ENCODE measurements around the gene OR2V1. TPM values are rescaled to one million over a fixed set of nuclear protein-coding genes. Genes with fewer than 3 reads are reported as not detected.
"Not testable (repeated sequence)": the region's sequence is repeated elsewhere in the genome, so short reads cannot be mapped to it uniquely, and the experiment has no call there.

The OR2V1 gene, protein sequence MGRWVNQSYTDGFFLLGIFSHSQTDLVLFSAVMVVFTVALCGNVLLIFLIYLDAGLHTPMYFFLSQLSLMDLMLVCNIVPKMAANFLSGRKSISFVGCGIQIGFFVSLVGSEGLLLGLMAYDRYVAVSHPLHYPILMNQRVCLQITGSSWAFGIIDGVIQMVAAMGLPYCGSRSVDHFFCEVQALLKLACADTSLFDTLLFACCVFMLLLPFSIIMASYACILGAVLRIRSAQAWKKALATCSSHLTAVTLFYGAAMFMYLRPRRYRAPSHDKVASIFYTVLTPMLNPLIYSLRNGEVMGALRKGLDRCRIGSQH
- total RNA-seq (2014; rRNA removed; shearing (Covaris generic)) = not detected in 2 replicates
- not detected in 2 replicates for polyA plus RNA-seq (2015; cell fraction: cytosol; rRNA removed)
- not detected in 2 replicates for polyA plus RNA-seq (2015; cell fraction: nucleus; rRNA removed)

DNA sequence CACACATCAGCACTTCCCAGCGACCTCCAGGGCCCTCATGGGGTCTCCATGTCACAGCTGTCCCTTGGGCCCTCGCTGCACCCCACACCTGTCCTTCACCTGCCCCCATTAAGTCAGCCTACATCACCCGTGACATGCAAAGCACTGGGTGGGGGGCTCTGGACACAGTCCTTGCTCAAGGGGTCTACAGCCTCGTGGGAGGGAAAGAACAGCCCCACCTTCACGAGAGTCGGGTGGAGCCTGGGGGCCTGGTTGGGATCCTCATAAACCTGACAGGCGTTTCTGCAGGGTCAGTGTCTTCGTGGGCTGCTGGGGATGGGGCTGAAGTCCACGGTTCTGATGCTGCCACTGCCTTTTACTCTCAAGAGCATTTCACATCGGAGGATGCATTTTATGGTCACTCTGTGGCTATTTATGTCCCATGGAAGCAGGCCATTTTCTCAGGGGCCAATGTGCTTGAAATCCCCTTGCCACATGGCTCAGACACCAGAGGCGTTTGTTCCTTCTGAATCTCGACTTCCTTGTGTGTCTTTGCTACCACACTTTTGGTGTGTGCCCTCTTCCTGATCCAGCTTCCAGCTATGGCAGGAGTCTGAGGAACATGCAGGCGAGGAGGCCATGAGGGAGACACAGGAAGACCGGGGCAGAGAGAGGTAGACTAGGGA is at the start of gene OR2V1:
Gene OR2V1, minus strand, starts transcription at position 338 of the 665 bp plus-strand sequence. CDS start 5,865 bp downstream, outside the sequence.
- in situ Hi-C loops (cut with HindIII; ENCODE audit: low pct_unique_long_range_greater_than_20kb, low sequenced_read_pairs) = no loop called here
- DNase-seq (ENCODE audit: low read depth, low spot score) = no peak

DNA sequence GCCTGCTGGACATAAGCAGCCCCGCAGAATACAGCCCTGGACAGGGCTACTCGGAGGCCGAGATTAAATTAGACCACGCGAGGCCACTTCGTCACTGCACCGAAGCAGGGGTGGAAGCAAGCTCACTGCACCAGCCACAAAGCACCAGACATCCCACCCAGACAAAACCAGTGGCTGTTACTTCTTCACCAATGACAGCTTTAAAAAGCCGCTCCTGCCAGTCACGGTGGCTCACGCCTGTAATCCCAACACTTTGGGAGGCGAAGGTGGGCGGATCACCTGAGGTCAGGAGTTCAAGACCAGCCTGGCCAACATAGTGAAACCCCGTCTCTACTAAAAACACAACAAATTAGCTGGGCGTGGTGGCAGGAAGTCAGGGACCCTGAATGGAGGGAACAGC is 46.6 kb upstream of the OR2V1 start:
- DNase-seq (ENCODE audit: low read depth, low spot score); in situ Hi-C loops (cut with HindIII; ENCODE audit: low pct_unique_long_range_greater_than_20kb, low sequenced_read_pairs): not testable (repeated sequence)

DNA sequence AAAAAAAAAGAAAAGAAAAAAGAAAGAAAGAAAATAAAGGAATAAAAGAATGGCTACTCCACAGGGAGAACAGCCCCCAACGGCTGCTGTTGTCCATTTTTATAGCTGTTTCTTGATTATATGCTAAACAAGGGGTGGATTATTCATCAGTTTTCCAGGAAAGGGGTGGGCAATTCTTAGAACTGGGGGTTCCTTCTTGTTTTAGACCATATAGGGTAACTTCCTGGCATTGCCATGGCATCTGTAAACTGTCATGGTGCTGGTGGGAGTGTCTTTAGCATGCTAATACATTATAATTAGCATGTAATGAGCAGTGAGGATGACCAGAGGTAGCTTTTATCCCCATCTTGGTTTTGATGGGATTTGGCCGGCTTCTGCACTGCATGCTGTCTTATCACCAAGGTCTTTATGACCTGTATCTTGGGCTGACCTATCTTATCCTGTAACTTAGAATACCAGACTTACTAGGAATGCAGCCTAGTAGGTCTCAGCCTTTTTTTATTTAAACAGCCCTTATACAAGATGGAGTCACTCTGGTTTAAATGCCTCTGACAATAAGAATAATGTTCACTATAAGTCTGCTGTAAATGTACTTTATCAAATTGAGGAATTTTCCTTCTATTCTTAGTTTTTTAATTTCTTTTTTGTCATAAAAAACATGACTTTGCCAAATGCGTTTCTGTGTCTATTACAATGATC is 45.4 kb upstream of the OR2V1 start:
- in situ Hi-C loops (cut with HindIII; ENCODE audit: low pct_unique_long_range_greater_than_20kb, low sequenced_read_pairs) = no loop called here

DNA sequence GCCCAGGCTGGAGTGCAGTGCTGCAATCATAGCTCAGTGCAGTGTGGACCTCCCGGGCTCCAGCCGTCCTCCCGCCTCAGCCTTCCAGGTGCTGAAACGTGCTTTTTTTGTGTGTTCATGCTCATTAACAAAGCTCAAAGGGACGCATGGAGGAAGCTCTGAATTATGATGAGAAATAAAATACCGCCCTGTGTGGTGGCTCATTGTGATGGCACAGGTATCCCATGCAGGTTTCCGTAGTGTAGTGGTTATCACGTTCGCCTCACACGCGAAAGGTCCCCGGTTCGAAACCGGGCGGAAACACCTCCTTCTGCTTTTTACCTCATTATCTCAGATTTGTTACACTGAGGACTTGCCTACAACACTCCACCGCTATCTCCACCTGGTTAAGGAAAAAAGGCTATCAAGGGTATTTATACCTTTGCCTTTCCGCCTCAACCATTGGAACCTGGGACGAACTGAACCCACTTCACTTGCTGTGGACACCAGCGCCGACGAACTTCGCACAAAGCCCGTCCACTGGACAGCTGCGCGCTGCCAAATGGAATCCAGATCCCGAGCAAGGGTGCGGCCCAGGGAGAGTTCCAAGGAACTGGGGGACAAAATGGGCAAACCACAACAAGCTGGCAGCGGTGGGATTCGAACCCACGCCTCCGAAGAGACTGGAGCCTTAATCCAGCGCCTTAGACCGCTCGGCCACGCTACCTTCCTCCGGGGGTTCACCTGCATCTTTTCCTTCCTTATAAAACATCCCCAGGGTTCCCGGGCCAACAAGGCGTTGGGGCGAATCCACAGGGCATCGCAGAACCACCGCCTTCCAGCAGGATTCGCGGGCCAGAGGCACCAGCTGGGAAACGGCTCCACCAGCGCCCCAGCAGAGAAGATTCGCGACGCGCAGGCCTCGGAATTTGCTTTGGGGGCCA is 42.7 kb upstream of the OR2V1 start:
- DNase-seq (ENCODE audit: low read depth, low spot score) = no peak
- in situ Hi-C loops (cut with HindIII; ENCODE audit: low pct_unique_long_range_greater_than_20kb, low sequenced_read_pairs) = no loop called here

More for the DNA sequence above, 45.4 kb upstream of the OR2V1 start:
- no peak for DNase-seq (ENCODE audit: low read depth, low spot score)

DNA sequence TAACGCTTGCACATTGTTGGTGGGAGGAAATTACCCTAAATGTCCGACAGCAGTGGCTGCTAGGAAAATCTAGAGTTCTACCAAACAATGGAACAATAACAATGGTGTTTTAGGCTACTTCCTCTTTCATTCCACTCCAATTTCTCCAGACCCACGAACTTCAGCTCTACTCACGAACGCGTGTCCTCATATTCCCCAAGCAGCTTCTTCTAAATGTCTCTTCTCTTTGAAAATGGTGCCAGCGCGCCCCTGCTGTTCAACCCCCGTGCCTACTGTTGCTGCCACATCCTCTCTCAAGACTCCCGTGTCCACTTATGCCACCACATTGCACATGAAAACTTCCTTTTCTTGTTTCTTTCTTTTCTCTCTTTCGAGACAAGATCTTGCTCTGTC is 42.1 kb upstream of the OR2V1 start:
- in situ Hi-C loops (cut with HindIII; ENCODE audit: low pct_unique_long_range_greater_than_20kb, low sequenced_read_pairs) = no loop called here
- peak; percentile 49 for DNase-seq (ENCODE audit: low read depth, low spot score)

DNA sequence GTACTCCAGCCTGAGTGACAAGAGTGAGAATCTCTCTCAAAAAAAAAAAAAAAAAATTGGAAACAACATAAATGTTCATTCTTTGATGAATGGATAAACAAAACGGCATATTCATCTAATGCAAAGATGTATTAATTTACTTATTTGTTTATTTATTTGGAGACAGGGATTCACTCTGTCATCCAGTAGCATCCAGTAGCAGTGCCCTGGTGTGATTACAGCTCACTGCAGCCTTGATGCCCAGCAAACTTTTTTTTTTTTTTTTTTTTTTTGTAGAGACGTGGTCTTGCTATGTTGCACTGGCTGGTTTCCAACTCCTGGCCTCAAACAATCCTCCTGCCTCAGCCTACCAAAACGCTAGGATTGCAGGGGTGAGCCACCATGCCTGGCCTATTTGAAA is 40.8 kb upstream of the OR2V1 start:
- in situ Hi-C loops (cut with HindIII; ENCODE audit: low pct_unique_long_range_greater_than_20kb, low sequenced_read_pairs) = no loop called here
- no peak for DNase-seq (ENCODE audit: low read depth, low spot score)

DNA sequence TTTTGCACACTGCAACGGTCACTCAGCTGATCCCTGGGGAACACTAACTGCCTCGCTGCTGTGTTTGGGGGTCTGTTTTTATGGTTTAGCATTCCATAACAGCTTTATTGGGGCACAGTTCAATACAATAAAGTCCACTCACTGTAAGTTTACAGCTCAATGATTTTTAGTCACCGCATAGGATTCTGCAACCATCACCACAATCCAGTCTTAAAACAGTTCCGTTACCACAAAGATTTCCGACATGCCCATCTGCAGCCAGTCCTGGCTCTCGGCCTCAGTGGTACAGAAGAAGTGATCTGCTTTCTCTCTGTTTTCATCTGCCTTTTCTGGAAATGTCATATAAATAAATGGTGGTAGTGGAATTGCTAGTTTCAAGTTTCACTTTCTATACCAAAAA is 40.0 kb upstream of the OR2V1 start:
- in situ Hi-C loops (cut with HindIII; ENCODE audit: low pct_unique_long_range_greater_than_20kb, low sequenced_read_pairs) = no loop called here
- DNase-seq (ENCODE audit: low read depth, low spot score) = no peak

DNA sequence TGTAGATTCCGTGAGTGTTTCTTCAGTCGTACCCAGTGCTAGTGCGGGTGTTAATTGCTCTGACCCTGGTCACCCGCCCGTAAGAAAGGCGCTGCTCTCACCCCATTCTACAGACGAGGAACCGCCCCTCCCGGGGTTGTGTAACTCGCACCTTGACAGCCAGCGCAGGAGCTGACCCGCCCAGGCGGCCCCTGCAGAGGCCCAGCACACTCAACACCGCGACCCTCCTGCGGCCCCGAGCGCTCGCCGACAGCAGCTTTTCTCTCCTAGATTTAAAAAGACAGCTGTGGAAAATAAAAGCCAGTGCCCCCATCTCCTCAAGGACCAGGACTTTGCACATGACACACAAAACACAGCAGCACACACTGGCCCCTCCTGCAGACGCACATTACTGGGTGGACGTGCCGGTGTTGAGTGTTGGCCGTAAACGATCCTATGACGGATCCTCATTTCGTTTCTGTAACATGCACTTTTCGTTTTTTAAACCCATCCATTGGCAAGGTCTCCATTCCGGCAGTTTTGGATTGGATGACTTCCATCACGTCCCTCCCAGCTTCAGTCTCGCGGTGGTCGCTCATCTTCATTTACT is 39.4 kb upstream of the OR2V1 start:
- in situ Hi-C loops (cut with HindIII; ENCODE audit: low pct_unique_long_range_greater_than_20kb, low sequenced_read_pairs) = no loop called here
- DNase-seq (ENCODE audit: low read depth, low spot score) = no peak

DNA sequence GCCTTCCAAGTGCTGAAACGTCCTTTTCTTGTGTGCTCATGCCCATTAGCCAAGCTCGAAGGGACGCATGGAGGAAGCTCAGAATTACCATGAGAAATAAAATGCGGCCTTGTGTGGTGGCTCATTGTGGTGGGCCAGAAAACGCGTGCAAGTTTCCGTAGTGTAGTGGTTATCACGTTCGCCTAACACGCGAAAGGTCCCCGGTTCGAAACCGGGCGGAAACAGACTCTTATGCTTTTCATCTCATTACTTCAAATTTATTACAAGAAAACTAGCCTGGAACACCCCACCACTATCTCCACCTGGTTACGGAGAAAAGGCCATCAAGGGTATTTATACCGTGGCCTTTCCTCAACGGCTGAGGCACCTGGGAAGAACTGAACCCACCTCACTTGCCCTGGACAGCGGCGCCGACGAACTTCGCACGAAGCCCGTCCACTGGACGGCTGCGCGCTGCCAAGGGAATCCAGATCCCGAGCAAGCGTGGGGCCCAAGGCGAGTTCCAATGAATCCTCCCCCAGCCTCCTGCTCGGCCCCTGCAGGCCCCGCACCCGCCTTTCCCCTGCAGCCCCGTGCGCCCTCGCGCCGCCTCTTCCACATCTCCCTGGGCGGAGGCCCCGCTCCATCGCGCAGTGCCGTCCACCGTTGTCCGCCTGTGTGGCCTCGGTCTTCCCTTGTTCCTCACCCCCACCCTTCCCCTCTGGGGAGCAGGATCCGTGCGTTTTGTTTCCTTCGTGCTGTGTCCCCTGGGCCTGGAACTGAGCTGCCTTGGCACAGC is 38.7 kb upstream of the OR2V1 start:
- in situ Hi-C loops (cut with HindIII; ENCODE audit: low pct_unique_long_range_greater_than_20kb, low sequenced_read_pairs) = not testable (repeated sequence)
- DNase-seq (ENCODE audit: low read depth, low spot score) = peak; percentile 78

DNA sequence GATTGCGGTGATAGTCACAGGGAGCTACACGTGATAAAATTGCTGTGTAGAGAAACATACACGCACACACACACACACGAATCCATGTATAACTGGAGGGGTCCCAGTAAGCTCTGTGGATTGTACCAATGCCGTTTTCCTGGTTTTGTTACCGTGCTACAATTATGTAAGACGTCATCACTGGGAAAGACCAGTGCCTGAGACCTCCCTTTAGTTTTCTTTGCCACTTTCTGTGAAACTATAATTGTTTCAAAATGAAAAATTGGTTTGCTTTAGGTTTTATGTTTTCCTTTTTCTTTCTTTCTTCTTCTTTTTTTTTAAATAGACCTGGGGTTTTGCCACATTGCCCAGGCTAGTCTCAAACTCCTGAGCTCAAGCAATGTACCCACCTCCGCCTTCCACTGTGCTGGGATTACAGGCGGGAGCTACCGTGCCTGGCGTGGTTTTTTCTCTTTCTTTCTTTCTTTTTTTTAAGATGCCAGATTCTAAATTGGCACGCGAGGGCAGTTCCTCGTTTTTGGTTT is 37.7 kb upstream of the OR2V1 start:
- no peak for DNase-seq (ENCODE audit: low read depth, low spot score)
- in situ Hi-C loops (cut with HindIII; ENCODE audit: low pct_unique_long_range_greater_than_20kb, low sequenced_read_pairs) = no loop called here

DNA sequence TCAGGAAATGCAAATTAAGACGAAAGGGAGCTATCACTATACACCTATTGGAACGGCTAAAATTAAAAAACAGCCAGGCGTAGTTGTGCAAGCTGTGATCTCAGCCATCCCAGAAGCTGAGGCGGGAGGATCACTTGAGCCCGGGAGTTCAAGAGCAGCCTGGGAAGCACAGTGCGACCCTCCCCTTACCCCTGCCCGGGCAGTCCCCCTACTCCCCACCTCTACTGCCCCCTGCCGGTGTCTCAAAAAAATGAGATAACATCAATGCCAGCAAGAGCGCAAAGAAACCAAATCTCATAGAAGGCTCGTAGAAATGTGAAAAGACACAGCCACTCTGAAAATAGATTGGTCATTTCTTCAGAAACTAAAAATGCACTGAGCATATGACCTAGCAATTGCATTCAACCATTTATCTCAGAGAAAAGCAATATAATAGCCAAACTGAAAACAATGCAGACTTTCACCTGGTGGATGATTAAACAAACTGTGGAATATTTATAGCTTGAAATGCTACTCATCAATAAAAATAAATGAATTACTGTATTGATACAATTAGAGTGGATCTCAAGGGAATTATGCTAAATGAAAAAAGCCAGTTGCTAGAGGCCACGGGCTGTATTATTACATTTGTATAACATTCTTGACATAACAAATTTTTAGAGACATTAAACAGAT is 37.0 kb upstream of the OR2V1 start:
- in situ Hi-C loops (cut with HindIII; ENCODE audit: low pct_unique_long_range_greater_than_20kb, low sequenced_read_pairs) = no loop called here
- no peak for DNase-seq (ENCODE audit: low read depth, low spot score)

DNA sequence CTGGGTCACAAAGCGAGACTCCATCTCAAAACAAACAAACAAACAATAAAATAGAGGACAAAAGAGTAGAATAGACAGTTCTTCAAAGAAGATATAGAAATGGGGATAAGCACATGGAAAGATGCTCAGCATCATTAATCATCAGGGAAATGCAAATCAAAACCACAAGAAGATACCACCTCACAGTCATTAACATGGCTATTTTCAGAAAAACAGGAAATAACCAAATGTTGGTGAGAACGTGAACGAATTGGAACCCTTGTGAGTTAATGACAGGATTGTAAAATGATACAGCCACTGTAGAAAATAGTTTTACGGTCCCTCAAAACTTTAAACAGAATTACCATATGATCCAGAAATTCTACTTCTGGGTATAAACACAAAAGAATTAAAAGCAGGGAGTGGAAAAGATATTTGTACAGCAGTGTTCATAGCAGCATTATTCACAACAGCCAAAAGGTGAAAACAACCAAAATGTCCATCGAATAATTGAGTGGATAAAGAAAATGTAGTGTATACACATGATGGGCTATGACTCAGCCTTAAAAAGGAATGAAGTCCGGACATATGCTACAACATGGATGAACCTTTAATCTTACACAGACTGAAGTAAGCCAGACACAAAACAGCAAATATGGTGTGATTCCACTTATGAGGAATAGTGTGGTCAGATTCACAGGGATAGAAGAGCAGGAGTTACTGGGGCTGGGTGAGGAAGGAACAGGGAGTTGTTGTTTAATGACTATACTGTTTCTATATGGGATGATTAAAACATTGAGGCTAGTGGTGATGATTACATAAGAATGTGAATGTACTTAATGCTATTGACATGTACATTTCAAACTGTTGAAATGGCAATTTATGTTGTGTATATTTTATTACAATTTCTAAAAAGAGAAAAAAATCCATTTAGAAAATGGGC is 36.1 kb upstream of the OR2V1 start:
- in situ Hi-C loops (cut with HindIII; ENCODE audit: low pct_unique_long_range_greater_than_20kb, low sequenced_read_pairs) = no loop called here
- DNase-seq (ENCODE audit: low read depth, low spot score) = no peak

DNA sequence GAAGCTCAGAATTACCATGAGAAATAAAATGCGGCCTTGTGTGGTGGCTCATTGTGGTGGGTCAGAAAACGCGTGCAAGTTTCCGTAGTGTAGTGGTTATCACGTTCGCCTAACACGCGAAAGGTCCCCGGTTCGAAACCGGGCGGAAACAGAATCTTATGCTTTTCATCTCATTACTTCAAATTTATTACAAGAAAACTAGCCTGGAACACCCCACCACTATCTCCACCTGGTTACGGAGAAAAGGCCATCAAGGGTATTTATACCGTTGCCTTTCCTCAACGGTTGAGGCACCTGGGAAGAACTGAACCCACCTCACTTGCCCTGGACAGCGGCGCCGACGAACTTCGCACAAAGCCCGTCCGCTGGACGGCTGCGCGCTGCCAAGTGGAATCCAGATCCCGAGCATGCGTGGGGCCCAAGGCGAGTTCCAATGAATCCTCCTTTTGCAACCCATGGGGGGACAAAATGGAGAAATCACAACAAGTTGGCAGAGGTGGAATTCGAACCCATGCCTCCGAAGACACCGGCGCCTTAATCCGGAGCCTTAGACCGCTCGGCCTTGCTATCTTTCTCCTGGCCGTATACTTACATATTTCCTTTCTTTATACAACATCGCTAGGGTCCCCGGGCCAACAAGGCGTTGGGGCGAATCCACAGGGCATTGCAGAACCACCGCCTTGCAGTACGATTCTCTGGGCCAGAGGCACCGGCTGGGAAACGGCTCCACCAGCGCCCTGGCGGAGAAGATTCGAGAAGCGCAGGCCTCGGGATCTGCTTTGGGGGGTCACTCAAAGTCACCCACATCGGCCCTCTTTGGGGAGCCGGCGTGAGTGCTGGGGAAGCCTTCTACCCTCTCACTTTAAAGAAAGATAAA is 33.3 kb upstream of the OR2V1 start:
- no peak for DNase-seq (ENCODE audit: low read depth, low spot score)
- in situ Hi-C loops (cut with HindIII; ENCODE audit: low pct_unique_long_range_greater_than_20kb, low sequenced_read_pairs) = no loop called here

DNA sequence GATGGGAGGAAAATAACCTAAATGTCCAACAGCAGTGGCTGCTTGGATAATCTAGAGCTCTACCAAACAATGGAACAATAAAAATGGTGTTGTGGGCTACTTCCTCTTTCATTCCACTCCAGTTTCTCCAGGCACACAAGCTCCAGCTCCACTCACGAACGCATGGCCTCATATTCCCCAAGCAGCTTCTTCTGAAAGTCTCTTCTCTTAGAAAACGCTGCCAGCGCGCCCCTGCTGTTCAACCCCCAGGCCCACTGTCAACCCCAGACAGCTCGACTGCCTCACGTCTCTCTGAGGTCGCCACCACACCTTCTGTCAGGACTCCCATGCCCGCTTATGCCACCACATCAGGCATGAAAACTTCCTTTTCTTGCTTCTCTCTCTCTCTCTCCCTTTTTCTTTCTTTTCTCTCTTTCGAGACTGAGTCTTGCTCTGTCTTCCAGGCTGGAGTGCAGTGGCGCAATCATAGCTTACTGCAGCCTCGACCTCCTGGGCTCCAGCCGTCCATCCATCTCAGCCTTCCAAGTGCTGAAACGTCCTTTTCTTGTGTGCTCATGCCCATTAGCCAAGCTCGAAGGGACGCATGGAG is 32.6 kb upstream of the OR2V1 start:
- in situ Hi-C loops (cut with HindIII; ENCODE audit: low pct_unique_long_range_greater_than_20kb, low sequenced_read_pairs) = no loop called here
- peak; percentile 16 for DNase-seq (ENCODE audit: low read depth, low spot score)

Data from SK-MEL-5 (cell line).